ENCODE results near the gene CLEC4F. TPM values are rescaled to one million over a fixed set of nuclear protein-coding genes. Genes with fewer than 3 reads are reported as not detected.
A peak's percentile ranks its signal among the peaks of the same experiment; 100 is the strongest.

CLEC4F gene
- total and polyA plus RNA-seq, 2 of the 13 experiments (the other 11 are each of a cell fraction or from before 2014, with no cell fraction given): 0.12 to 0.13 TPM

GRCh38 chr2:70808983-70809958 lies 11.1 kb downstream of the CLEC4F start:
- CTCF ChIA-PET (ENCODE audit: low intra/inter-chr PET ratio, low total read pairs): no interaction called here
- POLR2A ChIA-PET: interaction anchor here (0.9 to 2.4 kb wide), 6 partner anchors 11 to 516 kb away, joined by 3 to 7 read pairs (median 4); partner anchors contain the start of gene CLEC4F
- TF ChIP-seq ZNF564 (CRISPR knock-in tag; IDR thresholded peaks at IDR 0.05) (no peak), ZNF557 (CRISPR knock-in tag; IDR thresholded peaks at IDR 0.05) (0 out of 2 replicates have a peak, but pooled peaks have one; percentile 12), ZNF296 (CRISPR knock-in tag; conservative IDR thresholded peaks at IDR 0.05) (no peak), TFE3 (CRISPR knock-in tag; IDR thresholded peaks at IDR 0.05) (no peak), ZNF749 (CRISPR knock-in tag; IDR thresholded peaks at IDR 0.05; ENCODE audit: borderline replicate concordance) (no peak), SIX4 (CRISPR knock-in tag; IDR thresholded peaks at IDR 0.05) (no peak), MTERF4 (CRISPR knock-in tag; IDR thresholded peaks at IDR 0.05) (peak; percentile 73; the same call in 1 of the 2 replicates), ISL2 (CRISPR knock-in tag; IDR thresholded peaks at IDR 0.05) (no peak), TSC22D2 (CRISPR knock-in tag; IDR thresholded peaks at IDR 0.05; ENCODE audit: borderline replicate concordance) (no peak), DNMT1 (CRISPR knock-in tag; IDR thresholded peaks at IDR 0.05) (no peak), ARNTL (CRISPR knock-in tag; IDR thresholded peaks at IDR 0.05) (no peak; the same call in 1 of the 2 replicates), RELA (CRISPR knock-in tag; IDR thresholded peaks at IDR 0.05) (no peak), GATAD2A (CRISPR knock-in tag; IDR thresholded peaks at IDR 0.05) (no peak), ZNF451 (CRISPR knock-in tag; IDR thresholded peaks at IDR 0.05) (no peak), MED8 (CRISPR knock-in tag; IDR thresholded peaks at IDR 0.05; ENCODE audit: insufficient replicate concordance) (peak; percentile 4), HDAC1 (CRISPR knock-in tag; IDR thresholded peaks at IDR 0.05) (no peak), ARNT2 (CRISPR knock-in tag; IDR thresholded peaks at IDR 0.05; ENCODE audit: low read depth) (no peak), FOXO1 (CRISPR knock-in tag; IDR thresholded peaks at IDR 0.05) (no peak; the same call in 1 of the 2 replicates), CBFB (CRISPR knock-in tag; IDR thresholded peaks at IDR 0.05) (no peak), MEF2D (CRISPR knock-in tag; IDR thresholded peaks at IDR 0.05) (peak; percentile 3; the same call in 1 of the 2 replicates), KDM2A (CRISPR knock-in tag; IDR thresholded peaks at IDR 0.05; ENCODE audit: borderline replicate concordance, low read depth) (no peak)
- TF ChIP-seq, protein P1, sequence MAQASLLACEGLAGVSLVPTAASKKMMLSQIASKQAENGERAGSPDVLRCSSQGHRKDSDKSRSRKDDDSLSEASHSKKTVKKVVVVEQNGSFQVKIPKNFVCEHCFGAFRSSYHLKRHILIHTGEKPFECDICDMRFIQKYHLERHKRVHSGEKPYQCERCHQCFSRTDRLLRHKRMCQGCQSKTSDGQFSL (CRISPR knock-in tag; IDR thresholded peaks at IDR 0.05): no peak

More at GRCh38 chr2:70808983-70809958, 11.1 kb downstream of the CLEC4F start:
- Histone ChIP-seq H3K9ac (ENCODE audit: insufficient read depth, low read depth, low read length) (peak overlapping the region; percentile 79), H4K20me1 (ENCODE audit: insufficient read depth, low read length) (no peaks in the 10 kb centered on the region), H3K4me2 (ENCODE audit: low read depth, low read length) (peak overlapping the region; percentile 88), H3K27ac (ENCODE audit: extremely low read length, insufficient read depth, low read length) (peak overlapping the region; percentile 93), H2AFZ (ENCODE audit: low read length) (no peak overlapping the region), H3K4me3 (replicated peaks in 1 of 3; ENCODE audit: insufficient read depth in 1 of 3, low read depth in 2 of 3, low read length in 3 of 3) (peak overlapping the region in 2 of 3 experiments; percentile 18 to 52; a peak in 2 of 6 replicates), H3K79me2 (ENCODE audit: insufficient read depth, low read length) (no peaks in the 10 kb centered on the region), H3K36me3 (replicated peaks in 1 of 2; ENCODE audit: control insufficient read depth in 1 of 2, insufficient read depth in 2 of 2, low read length in 2 of 2) (no peaks in the 10 kb centered on the region), H3K4me1 (ENCODE audit: insufficient read depth, low read length) (peaks cover 67% of the 10 kb centered on the region), H3K27me3 (ENCODE audit: control insufficient read depth in 1 of 2, insufficient read depth in 2 of 2, low read length in 2 of 2) (no peaks in the 10 kb centered on the region; a peak in 2 of 5 replicates), H3K9me3 (ENCODE audit: low read length) (no peaks in the 10 kb centered on the region)
- BruUV-seq (replicated peaks): TSS peak; percentile 81
- DNase-seq (ENCODE audit: low spot score) (no peak), ATAC-seq (peak; percentile 58), FAIRE-seq (peak; percentile 62)
- intact Hi-C loops (cut with micrococcal nuclease; ENCODE audit: unreplicated experiment): loop anchor here (2.0 to 5.0 kb wide), 2 partner anchors 16 to 53 kb away; no protein-coding TSS in a partner anchor
- in situ Hi-C loops (cut with HindIII; ENCODE audit: extremely low pct_ligation_motif_present, low pct_unique_long_range_greater_than_20kb): no loop called here
- WGBS (ENCODE audit: low lambda C conversion rate): 76% methylated on average over 12 of the region's 12 CpGs

Data from HepG2 (cell line).